ENCODE measurements around the gene KRTAP4-3.
"Not testable (repeated sequence)": the region's sequence is repeated elsewhere in the genome, so short reads cannot be mapped to it uniquely, and the experiment has no call there.

The KRTAP4-3 gene

DNA sequence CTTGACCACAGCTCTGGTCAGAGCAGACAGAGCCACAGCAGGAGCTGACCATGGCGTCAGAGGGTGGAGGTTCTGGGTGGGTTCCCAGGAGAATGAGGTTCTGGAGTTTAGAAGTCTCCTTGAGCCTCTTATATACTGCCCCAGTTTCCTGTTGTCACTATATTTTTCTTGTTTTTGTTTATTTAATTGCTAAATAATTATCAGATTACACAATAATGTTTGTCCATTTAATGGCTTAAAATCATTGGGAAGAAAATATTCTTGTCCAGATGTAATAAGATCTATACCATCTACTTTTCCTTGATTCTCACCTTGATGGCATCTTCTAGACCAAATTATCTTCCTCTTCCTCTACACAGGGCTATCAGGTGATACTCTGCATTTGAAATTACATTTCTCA is at the start of gene KRTAP4-3:
Gene KRTAP4-3 (minus strand): TSS at position 101 of the 400 bp plus-strand sequence. CDS start 49 bp downstream, at position 52.
- DNase-seq (ENCODE audit: low read depth in 1 of 2, low spot score in 1 of 2), result no peak

DNA sequence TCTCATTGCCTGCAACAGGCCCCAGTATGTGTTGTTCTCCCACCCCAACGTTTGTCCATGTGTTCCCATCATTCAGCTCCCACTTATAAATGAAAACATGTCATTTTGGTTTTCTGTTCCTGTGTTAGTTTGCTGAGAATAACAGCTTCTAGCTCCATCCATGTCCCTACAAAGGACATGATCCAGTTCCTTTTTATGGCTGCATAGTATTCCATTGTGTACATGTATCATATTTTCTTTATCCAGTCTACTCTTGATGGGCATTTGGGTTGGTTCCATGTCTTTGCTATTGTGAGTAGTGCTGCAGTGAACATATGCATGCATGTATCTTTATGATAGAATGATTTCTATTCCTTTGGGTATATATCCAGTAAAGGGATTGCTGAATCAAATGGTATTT is 47.7 kb upstream of the KRTAP4-3 start:
- no peak for DNase-seq (ENCODE audit: low read depth in 1 of 2, low spot score in 1 of 2)

- DNase-seq (ENCODE audit: low read depth in 1 of 2, low spot score in 1 of 2), result no peak
Observed at GRCh38 chr17:41212524-41213169, 44.6 kb upstream of the KRTAP4-3 start.

DNA sequence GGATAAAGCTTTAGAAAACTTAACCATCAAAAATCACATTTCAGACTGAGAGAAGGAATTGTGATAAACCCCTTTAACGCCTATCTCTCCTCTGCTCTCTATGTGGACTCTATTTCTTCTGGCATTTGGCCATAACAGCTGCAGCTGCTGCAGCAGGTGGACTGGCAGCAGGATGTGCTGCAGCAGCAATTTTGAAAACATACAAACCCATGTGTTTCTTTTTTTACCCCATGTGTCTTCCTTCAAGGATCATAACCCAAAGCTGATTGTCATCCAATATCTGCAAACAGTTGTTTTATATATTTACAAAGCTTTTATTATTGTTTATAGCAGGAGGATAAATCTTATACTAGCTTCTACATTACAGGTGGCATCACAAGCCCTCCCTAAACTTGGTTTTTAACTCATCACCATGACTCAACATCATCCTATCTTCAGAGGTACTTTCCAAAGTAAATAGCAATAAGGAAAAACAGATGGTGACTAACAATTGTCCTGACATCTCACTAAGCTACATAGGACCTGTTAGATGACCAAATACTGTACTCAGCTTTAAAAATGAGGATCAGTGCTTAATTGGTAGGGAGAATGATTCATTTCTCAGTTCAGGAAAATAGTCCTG is 43.9 kb upstream of the KRTAP4-3 start:
- no peak for DNase-seq (ENCODE audit: low read depth in 1 of 2, low spot score in 1 of 2)

GRCh38 chr17:41199421-41200078 is 31.5 kb upstream of the KRTAP4-3 start:
- DNase-seq (ENCODE audit: low read depth in 1 of 2, low spot score in 1 of 2), result no peak

GRCh38 chr17:41196068-41196467 is 28.0 kb upstream of the KRTAP4-3 start:
- DNase-seq (ENCODE audit: low read depth in 1 of 2, low spot score in 1 of 2), result no peak

GRCh38 chr17:41190328-41190727 is 22.3 kb upstream of the KRTAP4-3 start:
- DNase-seq (ENCODE audit: low read depth in 1 of 2, low spot score in 1 of 2), result no peak

- not testable (repeated sequence) for DNase-seq (ENCODE audit: low read depth in 1 of 2, low spot score in 1 of 2)
Observed at GRCh38 chr17:41189837-41190318, 21.9 kb upstream of the KRTAP4-3 start, which contains the start of gene KRTAP9-1. Gene KRTAP9-1 (plus strand): TSS chr17:41189887. CDS start chr17:41189887, 0 bp downstream.

- no peak for DNase-seq (ENCODE audit: low read depth in 1 of 2, low spot score in 1 of 2)
Observed at GRCh38 chr17:41186872-41187271, 18.9 kb upstream of the KRTAP4-3 start.

GRCh38 chr17:41185001-41185400 is 17.0 kb upstream of the KRTAP4-3 start:
- DNase-seq (ENCODE audit: low read depth in 1 of 2, low spot score in 1 of 2), result no peak

DNA sequence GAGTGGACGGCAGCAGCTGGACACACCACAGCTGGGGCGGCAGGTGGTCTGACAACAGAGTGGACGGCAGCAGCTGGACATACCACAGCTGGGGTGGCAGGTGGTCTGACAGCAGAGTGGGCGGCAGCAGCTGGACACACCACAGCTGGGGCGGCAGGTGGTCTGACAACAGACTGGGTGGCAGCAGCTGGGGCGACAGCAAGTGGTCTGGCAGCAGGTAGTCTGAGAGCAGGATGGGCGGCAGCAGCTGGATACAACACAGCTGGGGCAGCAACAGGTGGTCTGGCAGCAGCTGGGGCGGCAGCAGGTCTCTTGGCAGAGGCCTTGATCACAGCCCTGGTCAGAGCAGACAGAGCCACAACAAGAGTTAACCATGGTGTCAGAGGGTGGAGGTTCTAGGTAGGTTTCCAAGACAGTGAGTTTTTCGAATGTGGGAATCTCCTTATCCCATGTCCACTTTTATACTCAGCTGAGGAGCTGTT is 16.5 kb upstream of the KRTAP4-3 start, which contains the start of gene KRTAP4-1:
Gene KRTAP4-1 (minus strand): TSS at position 432 of the 482 bp plus-strand sequence. CDS start 57 bp downstream, at position 375.
- DNase-seq (ENCODE audit: low read depth in 1 of 2, low spot score in 1 of 2), result no peak

- no peak for DNase-seq (ENCODE audit: low read depth in 1 of 2, low spot score in 1 of 2)
Observed at GRCh38 chr17:41178843-41179616, 11.0 kb upstream of the KRTAP4-3 start.

- no peak for DNase-seq (ENCODE audit: low read depth in 1 of 2, low spot score in 1 of 2)
Observed at GRCh38 chr17:41178341-41178740, 10.3 kb upstream of the KRTAP4-3 start.

DNA sequence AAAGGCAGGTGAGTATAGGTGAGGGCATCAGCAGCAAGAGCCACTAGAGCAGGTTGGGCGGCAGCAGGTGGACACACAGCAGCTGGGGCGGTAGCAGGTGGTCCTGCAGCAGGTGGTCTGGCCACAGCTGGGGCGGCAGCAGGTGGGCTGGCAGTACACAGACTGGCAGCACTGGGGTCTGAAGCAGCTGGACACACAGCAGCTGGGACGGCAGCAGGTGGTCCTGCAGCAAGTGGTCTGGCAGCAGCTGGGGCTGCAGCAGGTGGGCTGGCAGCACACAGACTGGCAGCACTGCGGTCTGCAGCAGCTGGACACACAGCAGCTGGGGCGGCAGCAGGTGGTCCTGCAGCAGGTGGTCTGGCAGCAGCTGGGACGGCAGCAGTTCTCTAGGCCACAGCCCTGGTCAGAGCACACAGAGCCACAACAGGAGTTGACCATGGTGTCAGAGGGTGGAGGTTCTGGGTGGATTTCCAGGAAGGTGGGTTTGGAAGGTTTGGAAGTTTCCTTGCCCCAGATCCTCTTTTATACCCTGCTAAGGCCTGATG is 9.8 kb upstream of the KRTAP4-3 start, which contains the start of gene KRTAP4-2:
Gene KRTAP4-2 (minus strand): TSS at position 495 of the 545 bp plus-strand sequence. CDS start 57 bp downstream, at position 438.
- DNase-seq (ENCODE audit: low read depth in 1 of 2, low spot score in 1 of 2), result no peak

DNA sequence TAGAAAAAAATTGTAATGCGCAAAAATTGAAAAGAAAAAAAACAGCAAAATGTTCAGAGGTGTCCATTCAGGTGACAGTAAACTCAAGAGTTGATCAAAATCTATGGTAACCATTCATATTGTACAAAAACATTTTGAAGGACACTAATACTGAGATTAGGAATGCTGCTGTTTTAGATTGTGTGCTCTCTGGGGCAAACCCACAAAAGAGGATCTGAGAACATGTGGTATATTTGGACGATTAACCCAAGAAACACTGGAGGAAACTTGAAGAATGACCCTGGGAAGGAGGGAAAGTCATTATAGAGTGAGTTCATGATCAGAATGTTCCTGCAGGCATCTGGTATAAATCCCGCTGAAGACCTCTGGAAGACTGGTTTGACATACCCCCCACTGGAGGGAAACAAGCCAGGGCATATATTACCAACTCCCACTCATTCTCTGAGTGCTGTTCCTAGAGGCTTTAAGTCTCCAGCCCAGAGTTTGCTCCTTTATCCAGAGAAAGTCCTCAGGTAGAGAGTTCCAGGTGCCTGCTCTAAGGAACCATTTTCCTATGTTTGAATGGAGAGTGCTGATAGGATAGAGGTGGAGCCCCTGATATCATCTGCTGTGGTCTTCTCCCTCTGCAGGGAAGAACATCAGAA is 8.8 kb upstream of the KRTAP4-3 start:
- no peak for DNase-seq (ENCODE audit: low read depth in 1 of 2, low spot score in 1 of 2)

GRCh38 chr17:41171886-41172285 is 3.9 kb upstream of the KRTAP4-3 start:
- DNase-seq (ENCODE audit: low read depth in 1 of 2, low spot score in 1 of 2), result no peak

DNA sequence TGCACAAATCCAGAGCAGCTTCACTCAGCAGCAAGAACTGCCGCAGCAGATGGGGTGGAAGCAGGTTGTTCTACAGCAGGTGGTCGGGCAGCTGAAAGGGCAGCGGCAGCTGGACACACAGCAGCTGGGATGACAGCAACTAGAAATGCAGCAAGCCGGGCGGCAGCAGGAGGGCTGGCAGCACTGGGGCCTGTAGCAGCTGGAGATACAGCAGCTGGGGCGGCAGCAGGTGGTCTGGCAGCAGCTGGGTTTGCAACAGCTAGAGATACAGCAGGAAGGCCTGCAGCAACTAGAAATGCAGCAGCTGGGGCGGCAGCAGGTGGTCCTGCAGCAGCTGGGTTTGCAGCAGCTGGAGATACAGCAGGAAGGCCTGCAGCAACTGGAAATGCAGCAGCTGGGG is 460 bp downstream of the KRTAP4-3 start:
- DNase-seq (ENCODE audit: low read depth in 1 of 2, low spot score in 1 of 2), result no peak

DNA sequence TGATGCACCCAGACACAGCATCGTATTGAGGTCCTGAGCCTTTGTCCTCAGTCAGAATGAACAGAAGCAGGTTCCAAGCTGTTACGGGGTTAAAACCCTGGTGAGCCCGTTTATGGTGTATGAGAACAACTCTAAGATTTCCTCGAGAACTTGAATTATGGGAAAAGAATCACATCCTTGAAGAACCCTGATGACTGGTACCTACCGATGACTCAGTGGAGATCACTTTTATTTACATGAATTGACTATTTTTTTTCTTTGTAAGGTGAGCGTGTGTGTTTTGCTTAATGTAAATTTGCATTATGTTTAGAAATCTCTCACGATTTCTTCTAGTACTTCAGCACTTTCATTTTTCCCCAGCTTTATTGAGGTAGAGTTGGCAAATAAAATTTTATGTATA is 4.2 kb downstream of the KRTAP4-3 start:
- DNase-seq (ENCODE audit: low read depth in 1 of 2, low spot score in 1 of 2), result no peak

GRCh38 chr17:41160648-41161047 is 7.4 kb downstream of the KRTAP4-3 start, which contains the start of gene KRTAP4-4:
Gene KRTAP4-4 (minus strand): TSS chr17:41160748. CDS start chr17:41160691, 57 bp downstream.
- no peak for DNase-seq (ENCODE audit: low read depth in 1 of 2, low spot score in 1 of 2)

- DNase-seq (ENCODE audit: low read depth in 1 of 2, low spot score in 1 of 2), result not testable (repeated sequence)
Observed at GRCh38 chr17:41160190-41160589, 7.8 kb downstream of the KRTAP4-3 start.

All from stimulated activated CD4-positive, alpha-beta T cell treated with anti-CD3 and anti-CD28 coated beads, Interleukin-15, amount 100 ng/mL, for 1 hour (primary cell).